ENCODE measurements around the gene KPNA6.

Gene KPNA6

DNA sequence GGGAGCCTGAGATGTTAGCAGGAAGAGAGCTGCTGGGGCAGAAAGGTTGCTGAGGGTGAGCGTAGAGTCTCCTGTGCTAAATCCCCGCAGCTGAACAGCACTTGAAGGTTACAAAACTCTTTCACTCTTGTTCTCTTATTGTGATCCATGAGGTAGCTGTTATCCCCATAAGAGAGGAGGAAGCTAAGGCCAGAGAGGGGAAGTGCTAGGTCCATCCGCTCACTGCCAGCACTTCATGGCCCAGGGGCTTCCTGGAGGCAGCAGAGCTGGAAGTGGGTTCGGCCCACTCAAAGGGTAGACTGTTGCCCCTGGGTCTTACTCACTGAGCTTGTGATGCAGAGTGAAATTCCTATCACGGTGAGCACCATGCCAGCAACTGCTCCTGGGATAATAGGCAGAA is 108.7 kb downstream of the KPNA6 start:
- DNase-seq (ENCODE audit: low read depth, low spot score) = no peak

DNA sequence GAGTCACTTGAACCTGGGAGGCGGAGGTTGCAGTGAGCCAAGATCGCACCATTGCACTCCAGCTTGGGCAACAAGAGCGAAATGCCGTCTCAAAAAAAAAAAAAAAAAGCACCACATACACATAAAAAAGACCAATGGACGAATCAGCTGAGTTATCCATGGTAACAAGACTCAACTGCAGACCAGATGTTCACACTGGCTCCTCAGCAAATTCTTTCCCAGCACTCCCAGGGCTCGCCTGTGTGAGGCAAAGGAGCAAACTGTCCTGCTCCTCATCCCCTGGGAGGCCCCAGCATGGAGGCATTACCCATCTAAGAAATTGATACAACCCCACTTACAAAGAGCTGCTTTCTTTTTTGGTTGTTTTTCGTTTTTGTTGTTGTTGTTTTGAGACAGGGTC is 111.2 kb downstream of the KPNA6 start:
- no peak for DNase-seq (ENCODE audit: low read depth, low spot score)

DNA sequence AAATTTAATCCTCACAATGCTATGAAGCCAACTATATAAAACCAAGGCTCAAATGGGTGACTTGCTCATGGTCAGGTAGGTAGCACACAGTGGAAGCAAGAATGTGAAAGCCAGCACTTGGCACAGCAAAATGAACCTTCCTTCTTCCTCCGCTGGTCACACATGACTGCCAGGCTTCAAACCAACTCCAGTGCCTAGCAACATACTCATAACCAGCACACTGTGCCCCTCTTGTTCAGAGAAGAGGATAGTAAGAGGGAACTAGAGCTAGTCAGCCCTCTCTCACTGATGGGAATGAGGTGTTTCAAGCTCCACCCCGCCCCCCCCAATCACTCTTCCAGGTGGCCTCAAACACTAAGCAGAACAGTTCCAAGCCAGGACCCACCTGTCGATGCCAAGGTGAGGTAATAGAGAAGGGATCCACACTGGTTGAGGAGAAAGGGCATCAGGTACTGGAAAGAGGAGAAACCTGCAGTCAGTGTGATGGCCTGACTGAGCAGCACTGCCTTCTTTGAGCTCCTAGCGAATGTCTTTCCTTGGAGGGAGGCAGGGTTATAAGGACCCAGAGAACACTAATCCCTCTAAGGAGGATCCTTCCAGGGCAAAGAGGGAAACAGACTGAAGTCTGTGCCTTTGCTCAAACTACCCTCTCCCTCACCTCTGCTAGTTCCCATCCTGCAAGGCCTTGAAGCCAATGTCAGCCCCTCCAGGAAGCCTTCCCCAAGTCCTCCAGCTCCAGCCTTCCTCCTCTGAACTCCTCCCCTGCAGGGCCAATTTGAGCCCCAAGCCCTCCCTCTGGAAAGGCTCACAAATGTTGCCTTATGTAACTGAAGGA is 113.1 kb downstream of the KPNA6 start:
- DNase-seq (ENCODE audit: low read depth, low spot score) = no peak

DNA sequence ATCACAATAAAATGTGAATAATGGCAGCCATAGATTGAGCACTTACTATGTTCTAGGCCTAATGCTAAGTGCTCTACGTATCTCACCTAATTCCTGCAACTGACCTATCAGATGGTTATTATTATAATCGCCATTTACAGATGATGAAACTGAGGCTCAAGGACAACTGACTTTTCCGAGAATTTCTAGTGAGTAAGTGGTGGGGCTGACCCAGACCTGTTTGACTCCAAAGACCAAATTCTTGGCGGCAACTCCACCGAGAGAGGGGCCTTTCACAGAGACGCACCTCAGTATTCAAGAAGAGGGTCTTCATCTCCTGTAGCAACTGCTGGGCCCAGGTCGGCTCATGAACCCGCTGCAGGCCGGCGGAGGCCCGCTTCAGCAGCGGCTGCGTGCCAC is 113.7 kb downstream of the KPNA6 start:
- no peak for DNase-seq (ENCODE audit: low read depth, low spot score)

DNA sequence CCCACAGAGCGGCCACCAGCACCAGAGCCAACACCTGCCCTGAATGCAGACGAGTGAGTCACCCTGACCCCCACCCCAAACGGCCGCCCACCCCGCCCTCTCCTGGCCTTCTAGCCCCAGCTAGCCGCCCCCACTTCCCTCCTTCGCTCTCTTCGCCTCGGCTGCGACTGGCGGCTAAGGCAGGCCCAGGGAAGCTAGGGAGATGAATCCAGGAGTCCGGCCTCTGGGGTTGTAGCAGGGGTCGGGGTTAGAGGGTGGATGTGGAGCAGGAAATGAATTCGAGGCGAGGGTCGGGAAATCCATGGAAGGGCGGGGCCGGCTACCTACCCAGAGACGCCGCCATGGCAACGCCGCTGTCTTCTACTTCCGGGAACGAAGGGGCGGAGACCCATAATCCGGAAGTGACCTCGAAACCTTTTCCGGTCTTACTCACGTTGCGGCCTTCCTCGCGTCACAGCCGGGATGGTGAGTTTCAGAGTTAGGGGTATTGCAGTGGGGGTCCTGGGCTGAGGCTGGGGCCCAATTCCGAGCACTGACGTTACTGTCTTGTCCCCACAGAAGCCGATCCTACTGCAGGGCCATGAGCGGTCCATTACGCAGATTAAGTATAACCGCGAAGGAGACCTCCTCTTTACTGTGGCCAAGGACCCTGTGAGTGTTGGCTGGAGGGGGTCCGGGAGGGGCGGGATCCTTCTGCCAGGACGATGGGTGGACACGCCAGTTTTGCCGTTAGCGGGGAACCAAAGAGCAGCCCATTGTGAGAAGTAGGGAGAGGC is 114.3 kb downstream of the KPNA6 start, which contains the start of the genes EIF3I and TMEM234:
Gene EIF3I, plus strand, starts transcription at position 428 of the 776 bp plus-strand sequence. Its CDS starts 35 bp downstream, at position 463.
Gene TMEM234, minus strand, starts transcription at position 374 of the 776 bp plus-strand sequence. Its CDS starts 31 bp downstream, at position 343.
- peak; percentile 71 for DNase-seq (ENCODE audit: low read depth, low spot score)

DNA sequence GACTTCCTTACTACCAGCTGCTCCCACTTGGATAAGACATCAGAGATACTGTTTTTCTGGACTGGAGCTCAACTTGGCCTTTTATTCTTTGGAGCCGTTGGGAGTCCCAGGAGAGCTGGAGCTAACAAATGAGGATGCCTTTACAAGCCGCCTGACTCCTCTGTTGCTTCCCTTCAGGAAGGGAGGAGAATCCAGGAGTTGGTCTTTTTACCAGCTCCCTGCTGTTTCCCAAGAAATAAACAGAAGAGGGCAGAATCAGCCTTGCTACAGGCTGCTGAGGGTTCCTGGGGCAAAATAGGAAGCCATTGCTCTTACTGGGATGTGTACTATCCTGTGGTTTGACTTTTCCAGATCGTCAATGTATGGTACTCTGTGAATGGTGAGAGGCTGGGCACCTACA is 115.8 kb downstream of the KPNA6 start:
- DNase-seq (ENCODE audit: low read depth, low spot score) = no peak

DNA sequence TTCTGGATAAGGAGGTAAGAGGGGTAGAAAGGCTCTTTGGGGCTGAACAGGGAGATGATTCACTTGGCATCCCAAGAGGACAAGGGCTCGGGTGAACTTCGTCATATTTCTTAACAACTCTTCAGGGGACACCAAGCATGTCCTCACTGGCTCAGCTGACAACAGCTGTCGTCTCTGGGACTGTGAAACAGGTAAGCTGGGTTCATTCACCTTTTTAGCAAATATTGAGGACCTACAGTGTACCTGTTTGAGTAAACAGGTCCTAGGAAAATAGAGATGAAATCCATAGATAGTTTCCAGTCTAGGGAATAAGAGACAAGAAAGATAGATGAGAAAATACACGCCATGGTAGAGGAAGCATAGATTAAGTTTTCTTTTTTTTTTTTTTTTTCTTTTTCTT is 116.4 kb downstream of the KPNA6 start:
- DNase-seq (ENCODE audit: low read depth, low spot score) = no peak

All from brain pericyte (primary cell).